Brain pericyte (primary cell): ENCODE data around the gene AP5Z1.
"Not testable (repeated sequence)": the region's sequence is repeated elsewhere in the genome, so short reads cannot be mapped to it uniquely, and the experiment has no call there.

Experiments
- DNase-seq: peaks from one replicate; pipeline ENCODE4 v3.0.0-alpha.2; 2012; ENCODE audit warnings: low read depth, low spot score

The AP5Z1 gene

DNA sequence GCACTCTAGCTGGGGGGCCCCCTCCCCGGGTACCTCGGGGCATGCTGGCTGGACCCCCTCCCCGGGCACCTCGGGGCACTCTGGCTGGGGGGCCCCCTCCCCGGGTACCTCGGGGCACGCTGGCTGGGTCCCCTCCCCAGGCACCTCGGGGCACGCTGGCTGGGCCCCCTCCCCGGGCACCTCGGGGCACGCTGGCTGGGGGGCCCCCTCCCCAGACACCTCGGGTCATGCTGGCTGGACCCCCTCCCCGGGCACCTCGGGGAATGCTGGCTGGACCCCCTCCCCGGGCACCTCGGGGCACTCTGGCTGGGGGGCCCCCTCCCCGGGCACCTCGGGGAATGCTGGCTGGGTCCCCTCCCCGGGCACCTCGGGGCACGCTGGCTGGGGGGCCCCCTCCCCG is 27.2 kb downstream of the AP5Z1 start:
- not testable (repeated sequence) for DNase-seq

DNA sequence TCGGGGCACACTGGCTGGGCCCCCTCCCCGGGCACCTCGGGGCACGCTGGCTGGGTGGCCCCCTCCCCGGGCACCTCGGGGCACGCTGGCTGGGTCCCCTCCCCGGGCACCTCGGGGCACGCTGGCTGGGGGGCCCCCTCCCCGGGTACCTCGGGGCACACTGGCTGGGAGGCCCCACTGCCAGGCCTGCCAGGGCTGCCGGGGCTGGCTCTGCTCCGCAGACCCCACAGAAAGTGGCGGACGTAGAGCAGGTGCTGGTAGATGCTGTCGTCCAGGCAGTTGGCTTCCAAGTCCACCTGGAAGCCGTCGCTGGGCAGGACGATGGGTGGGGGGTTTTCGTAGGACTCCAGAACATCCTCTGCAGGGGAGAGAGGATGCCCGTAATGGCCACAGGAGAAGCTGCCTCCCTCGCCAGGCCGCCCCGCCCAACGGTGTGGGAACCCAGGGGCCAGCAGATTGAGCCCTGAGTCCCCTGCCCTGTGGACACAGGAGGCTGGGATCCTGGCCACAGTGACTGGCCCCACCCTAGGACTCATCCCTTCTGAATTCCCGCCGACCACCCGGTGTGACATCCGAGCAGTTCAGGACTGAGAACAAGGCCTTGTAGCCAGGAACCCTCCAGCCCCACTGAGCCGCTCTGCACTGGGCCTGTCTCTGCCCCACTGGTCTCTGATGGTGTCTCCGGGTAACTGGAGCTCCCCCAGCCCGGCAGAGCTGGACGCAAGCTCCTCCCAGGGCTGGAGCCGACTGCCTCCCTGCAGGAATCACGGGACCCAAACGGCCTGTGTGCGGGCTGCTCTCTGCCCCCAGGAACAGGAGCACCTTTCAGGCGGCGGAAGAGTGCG is 28.2 kb downstream of the AP5Z1 start:
- no peak for DNase-seq

DNA sequence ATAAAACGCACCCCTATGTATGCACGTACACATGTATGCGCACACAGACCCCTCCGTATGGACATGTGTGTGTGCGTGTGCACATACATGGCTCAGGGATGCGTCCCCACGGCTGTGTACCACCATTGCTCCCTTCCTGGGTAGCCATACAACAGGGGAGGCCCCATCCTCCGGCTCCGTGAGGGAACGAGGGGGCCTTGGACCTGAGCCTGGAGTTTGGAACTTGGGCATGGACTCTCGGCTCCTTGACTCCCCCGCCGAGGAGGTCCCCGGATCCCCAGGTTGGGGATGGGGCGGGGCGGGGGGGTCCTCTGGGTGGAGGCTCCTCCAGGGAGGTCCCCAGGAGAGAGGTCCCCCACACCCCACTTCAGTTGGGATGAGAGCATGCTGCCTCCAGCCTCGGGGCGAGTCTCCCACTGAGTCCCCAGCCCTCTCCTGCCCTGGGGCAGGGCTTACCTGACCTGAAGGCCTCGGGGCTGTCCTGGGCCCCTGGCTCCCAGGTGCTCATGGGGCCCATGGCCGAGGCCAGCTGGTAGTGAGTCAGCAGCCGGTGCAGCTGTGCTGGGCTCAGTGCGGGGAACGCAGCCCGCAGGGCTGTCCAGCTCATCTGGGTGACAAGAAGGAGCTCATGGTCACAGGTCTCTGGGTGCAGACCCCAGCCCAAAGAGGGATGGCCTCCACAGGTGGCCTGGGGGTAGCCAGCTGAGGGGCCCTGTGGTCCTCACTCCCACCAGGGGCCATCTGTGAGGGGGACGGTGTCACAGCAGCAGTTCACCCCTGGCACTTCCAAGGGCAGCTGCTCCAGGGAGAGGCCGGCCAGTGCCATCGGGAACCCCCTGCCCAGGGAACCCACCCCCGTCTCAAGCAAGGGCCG is 29.9 kb downstream of the AP5Z1 start:
- DNase-seq = no peak

DNA sequence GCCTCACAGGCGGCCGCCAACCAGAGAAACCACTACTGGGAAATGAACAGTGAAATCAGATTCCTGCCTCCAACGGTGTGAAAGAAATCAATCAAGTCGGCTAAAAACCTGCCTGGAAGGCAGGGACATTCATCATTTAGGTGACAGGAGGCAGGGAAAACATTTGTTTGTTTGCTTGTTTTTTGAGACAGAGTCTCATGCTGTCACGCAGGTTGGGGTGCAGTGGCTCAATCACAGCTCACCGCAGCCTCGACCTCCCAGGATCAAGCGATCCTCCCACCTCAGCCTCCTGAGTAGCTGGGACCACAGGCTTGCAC is 30.5 kb downstream of the AP5Z1 start:
- DNase-seq = no peak

DNA sequence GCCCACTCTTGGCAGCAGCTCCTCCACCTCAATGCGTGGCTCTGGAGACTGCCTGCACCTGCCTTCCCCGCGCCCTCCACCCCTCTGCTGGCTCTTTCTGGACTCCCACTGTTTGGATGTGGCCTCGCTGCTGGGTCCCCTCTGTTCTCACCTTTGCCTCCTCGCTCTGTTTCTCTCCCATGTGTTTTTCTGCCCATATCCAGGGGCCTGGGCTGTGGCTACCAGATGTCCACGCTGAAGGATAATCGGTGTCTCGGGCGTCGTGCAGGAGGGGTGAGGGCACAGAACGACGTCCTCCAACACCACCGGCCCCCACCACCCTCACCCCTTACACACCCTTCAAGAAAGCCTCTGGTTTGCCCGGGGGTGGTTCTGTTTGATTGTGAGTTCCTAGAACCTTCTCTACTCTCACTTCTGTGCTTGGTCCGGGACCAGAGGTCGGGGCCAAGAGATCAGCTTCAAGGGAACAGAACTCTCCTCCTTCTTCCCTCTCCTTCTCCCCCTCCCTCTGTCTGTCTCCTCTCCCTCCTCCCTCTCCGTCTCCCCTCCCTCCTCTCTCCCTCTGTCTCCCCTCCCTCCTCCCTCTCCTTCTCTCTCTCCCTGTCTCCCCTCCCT is 31.7 kb downstream of the AP5Z1 start:
- DNase-seq = no peak

DNA sequence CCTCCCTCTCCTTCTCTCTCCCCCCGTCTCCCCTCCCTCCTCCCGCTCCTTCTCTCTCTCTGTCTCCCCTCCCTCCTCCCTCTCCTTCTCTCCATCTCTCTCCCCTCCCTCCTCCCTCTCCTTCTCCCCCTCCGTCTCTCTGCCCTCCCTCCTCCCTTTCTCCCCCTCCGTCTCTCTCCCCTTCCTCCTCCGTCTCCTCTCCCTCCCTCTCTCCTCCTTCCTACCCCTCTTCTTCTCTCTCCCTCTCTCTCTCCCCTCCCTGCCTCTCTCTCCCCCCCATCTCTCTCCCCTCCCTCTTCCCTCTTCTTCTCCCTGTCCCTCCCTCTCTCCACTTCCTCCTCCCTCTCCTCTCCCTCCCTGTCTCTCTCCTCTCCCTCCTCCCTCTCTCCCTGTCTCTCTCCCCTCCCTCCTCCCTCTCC is 32.2 kb downstream of the AP5Z1 start:
- DNase-seq = no peak

DNA sequence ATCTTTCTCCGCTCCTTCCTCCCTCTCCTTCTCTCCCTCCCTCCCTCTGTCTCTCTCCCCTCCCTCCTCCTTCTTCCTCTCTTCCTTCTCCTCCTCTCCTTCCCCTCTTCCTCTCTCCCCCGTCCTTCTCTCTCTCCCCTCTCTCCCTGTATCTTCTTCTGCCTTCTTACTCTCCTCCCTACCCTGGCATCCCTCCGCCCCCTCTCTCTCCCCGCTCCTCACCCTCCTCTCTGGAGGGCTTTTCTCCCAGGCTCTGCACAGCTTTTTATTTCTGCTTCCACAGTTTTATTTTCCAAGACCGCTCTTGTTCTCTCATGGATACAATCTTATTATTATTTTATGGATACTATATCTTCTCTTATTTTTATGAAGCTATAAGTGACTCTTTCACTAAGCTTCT is 32.6 kb downstream of the AP5Z1 start:
- DNase-seq = no peak

DNA sequence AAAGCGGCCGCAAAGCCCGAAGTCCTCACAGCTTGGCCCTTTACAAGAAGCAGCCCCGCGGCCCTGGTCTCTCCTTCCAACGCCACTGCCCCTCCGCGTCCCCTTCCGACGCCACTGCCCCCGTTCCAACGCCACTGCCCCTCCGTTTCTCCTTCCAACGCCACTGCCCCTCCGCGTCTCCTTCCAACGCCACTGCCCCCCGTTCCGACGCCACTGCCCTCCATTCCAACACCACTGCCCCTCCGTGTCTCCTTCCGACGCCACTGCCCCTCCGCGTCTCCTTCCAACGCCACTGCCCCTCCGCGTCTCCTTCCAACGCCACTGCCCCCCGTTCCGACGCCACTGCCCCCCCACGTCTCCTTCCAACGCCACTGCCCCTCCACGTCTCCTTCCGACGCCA is 33.1 kb downstream of the AP5Z1 start:
- no peak for DNase-seq

DNA sequence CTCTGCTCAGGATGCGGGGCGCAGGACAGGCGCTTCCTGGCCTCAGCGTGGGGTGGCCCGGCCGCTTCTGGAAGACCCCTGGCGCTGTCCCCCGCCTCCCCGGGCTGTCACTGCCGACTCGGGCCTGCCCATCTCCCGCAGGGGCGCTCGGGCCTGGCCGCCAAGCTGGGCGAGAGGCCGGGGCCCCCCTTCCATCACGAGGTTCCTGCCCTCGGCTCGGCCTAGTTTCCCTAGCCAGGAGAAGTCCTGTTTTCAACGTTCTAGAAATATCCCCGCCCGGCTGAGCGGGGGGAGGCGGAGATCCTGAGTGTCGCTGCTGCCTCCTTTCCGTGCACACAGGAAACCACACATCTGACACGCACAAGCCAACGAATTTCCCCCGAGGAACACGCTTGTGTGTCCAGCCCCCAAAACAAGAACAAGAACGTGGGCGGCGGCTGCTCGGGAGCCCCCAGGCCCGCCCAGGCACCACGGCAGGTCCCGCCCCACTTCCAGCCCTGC is 33.7 kb downstream of the AP5Z1 start:
- no peak for DNase-seq

DNA sequence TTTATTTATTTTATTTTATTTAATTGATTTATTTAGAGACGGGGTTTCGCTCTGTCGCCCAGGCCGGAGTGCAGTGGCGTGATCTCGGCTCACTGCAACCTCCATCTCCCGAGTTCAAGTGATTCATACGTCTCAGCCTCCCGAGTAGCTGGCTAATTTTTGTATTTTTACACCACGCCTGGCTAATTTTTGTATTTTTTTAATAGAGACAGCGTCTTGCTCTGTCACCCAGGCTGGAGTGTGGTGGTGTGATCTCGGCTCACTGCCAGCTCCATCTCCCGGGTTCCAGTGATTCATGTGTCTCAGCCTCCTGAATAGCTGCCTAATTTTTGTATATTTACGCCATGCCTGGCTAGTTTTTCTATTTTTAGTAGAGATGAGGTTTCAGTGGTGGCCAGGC is 34.2 kb downstream of the AP5Z1 start:
- DNase-seq = no peak

DNA sequence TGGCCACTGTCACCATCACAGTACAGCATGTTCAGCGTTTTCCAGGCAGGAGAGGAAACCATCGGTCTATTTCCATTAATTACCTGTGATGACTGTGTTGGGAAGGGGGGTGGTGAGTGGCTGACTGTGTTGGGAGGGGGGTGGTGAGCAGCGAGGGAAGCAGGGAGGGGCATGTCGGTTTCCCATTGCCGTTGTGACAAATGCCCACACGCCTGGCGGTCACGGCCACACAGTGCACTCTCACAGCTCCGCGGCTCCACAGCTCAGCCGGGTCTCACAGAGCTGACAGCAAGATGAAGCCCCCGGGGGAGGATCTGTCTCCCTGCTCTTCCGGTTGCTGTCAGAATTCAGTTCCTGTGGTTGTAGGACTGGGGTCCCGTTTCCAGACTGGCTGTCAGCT is 39.0 kb downstream of the AP5Z1 start:
- DNase-seq = no peak

DNA sequence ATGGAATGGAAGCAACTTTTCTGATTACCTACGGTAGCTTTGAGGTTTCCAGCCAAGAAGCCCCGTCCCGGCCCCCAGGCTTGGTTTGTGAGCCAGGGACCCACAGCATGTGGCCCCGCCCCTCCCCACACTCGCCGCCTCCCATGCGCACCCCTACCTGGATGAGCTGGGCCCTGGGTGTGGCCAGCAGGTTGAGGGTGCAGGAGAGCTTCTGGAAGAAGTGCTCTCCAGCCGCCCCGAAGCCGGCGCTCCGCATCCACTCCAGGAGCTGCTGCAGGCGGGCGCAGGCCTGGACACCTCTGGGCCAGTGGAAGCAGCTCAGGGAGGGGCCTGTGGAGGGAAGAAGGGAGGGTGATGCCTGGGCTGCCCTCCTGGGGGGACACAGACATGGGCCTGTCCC is 39.7 kb downstream of the AP5Z1 start:
- no peak for DNase-seq

DNA sequence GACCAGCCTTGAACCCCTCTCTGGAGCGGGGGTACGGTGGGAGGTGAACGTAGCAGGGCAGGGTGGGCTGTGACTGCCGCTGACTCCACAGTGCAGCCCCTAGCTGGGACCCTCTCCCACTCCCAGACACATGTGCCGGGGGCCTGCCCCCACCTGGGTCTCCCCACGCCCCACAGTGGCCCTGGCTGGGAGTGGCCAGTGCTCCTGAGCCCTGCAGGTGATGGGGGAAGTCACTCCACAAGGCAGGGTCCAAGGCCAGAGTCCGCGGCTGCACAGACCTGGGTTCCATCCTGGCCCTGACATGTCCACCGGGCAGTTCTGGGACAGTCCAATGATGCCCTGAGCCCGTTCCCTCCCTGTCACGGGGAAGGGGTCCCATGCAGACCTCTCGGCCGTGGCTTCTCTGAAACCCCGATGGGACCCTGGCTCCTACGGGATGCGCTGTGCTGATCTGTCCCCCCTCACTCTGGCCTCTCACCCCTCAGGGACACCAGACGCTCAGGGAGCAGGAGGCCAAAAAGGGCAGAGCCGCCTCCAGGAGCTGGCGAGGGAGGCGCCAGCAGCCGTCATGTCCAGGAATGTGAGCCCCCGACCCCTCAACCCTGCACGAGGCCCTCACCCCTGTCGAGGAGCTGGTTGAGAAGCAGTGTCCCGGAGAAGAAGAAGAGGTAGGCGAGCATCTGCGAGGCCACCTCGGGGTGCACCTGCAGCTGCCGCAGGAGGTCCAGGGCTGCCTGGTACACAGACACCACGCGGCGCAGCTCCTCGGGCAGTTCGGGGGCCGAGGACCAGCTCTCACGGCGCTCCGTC is 40.4 kb downstream of the AP5Z1 start:
- DNase-seq = no peak

DNA sequence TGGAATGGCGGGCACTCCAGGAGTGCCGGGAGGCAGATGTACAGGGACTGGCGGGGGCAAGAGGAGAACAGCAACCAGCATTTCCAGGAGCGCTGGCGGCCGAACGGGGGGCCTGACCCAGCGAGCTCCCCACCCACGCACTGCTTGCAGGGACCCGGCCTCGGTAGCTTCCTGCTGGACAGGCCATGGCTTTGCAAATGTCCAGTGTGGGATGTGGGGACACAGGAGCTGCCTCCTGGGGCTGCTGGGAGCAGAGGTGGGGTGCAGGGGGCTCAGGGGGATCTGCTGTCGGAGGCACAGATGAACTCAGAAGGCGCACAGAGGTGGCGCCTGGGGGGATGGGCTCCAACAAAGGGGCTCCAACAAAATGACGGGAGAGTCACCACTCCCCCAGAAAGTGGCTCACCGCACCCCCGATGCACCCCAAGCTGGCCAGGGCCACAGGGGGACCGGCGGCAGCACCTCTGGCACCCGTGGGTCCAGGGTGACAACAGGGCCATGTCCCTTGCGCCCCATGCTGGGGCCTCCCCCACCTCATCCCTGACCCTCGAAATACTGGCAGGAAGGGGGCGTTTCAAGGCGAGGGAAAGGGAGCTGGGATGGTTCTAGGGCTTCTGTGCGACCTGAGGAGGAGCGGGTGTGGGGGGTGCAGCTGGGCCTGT is 41.1 kb downstream of the AP5Z1 start:
- DNase-seq = no peak

DNA sequence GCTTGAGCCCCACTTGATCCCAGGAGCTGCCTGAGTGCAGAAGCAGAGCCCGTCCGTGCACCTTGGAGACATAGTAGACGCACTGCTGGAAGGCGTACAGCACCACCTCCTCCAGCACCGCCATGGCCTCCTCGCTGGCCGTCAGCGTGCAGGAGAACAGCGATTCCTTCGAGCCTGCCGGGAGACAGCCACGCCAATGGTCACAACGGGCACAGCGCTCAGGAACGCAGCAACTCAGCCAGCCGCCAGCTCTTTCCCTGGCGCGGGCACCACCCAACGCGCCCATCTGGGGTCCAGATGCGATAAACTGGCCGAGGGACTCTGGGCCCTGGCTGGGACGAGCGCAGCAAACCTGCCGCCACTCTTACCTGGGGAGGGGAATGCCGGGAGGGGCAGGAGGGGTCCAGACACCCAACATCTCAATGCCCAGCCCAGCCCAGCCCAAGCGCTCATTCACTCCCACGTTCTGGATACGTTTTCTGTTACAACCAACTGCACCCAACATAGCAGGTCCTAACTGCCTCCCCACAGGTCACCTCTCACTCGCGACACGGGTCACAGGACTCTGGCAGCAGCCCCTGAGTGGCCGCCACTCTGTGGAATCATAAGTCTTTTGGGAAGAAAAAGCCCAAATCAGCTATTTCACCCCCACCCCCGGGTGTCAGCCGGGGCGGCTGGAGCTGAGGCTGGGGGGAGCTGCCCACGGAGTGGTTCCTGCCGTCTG is 41.9 kb downstream of the AP5Z1 start:
- DNase-seq = no peak

DNA sequence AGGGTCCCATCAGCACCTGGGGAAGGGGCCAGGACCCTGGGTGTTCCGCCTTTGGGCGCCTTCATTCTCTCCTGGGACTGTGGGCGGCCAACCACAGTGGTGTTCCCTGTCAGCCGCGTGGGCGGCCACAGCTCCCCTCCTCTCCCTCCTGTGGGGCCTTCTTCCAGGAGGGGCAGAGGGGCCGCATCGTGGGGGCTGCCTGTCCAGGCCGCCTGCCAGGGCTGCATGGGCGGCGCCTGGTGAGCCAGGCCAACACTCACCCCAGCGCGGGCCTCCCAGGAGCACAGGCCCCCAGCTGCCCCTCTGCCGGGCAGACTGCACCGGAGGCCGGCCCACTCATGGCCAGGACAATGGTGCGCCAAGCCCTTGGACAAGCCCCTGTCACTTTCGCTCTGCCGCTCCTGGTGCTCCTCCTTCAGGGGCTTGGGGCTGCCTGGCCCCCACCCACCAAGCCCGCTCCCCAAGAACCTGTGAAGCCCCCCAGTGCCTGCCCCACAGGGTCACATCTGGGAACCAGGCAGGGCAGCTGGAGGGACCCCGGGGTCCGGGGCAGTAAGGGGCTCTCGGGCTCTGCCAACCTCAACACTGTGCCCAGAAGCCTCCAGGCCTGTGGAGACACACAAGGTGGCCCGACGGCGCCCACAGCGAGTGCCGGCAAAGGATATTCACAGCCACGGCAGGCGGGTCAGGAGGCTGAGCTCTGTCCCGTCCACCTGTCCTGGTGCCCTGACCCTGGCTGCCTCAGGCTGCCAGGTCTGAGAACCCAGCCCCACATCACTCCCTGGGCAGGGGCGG is 42.8 kb downstream of the AP5Z1 start:
- DNase-seq = no peak

DNA sequence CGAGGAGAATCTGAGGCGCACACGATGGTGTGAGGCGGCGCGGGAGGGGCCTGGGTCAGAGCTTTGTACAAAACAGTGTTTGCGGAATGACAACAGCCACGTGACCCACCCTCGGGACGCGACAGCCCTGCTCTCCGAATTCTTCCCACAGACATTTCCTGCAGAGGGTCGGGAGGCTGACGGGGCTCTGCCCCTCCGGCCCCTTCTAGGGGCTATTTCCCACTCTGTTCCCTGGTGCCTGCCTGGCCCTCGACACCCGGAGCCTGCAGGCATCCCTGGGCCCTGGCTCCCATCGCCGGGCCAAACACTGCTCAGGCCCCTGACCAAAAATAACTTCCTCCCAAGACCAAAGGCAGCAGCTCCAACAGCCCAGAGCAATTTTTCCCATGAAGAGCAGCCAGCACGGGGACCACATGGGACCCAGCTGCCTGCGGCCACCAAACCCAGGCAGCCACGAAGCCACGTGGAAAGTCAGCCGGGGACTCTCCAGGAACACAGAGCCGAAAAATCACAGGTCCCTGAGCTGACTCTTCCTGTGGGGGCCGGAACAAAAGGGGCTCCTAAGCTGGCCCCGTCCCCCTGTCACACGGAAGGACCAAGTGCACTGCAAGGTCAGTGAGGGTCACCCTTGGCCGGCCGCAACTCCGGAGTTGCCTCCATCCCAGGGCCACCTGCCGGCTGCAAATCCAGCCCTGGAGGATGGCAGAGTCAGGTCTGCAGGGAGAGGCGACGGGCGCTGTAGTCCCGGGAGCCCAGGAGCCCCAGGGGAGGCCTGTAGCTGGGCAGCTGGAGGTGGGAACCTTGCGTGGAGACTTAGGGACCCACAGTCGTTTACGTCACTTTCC is 44.4 kb downstream of the AP5Z1 start:
- DNase-seq = no peak

DNA sequence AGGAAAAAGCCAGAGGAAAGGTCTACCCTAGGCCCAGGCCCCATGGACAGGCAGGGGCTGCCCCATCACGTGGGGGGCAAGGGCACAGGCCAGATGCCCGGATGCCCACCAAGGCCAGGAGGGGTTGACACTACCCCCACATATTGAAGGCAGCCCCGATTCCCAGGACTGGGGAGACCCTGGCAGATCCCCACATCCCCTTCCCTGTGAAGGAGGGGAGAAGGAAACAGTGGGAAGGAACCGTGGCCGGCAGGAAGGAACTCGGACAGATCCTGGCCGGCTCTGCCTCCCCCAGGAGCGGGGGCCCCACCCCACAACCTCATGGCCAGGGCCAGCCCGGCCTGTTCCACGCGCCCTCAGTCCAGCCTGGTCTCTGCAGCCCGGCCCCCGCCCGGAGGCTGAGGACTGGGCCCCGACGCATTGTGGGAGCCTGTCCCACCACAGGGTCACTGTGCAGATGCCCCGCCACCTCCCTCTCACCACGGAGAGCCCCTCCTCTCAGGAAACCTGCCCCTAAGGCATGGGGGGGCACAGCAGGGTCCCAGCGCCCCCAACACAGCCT is 45.1 kb downstream of the AP5Z1 start:
- no peak for DNase-seq
